NB4 (cell line): Measurements from ENCODE around the gene TEX12.

Experiments used
- MYC ChIP-seq: IDR thresholded peaks from 2 replicates; pipeline ENCODE4 v1.6.1; 2011; ENCODE audit warnings: low read depth, low read length
- POLR2A ChIP-seq: IDR thresholded peaks from 2 replicates; pipeline ENCODE4 v1.6.1; 2011; ENCODE audit warnings: mild to moderate bottlenecking; ENCODE audit not compliant: insufficient read length; ENCODE audit errors: extremely low read depth
- TF ChIP-seq, protein P1 (sequence below): IDR thresholded peaks from one replicate; pipeline ENCODE4 v1.5.1; 2012; ENCODE audit warnings: low read depth, low read length

DNA sequence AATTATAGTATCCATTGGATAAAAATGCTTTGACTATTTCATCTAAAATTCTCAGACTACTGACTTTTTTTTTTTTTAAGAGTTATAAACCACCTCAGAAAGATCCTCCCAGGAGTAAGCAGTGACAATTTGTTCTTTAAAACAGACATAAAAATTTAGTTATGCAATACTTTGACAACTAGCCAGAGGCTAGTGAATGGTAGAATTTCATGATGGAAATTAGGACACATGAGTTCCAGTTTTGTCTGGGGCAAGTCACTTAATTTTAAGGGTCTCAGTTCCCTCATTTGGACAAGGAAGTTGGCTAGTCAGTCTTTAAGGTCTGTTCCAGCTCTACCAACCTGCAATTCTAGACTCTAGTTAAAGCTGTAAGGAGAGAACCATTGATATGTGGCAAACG lies 6.2 kb upstream of the TEX12 start:
- TF ChIP-seq, protein P1, sequence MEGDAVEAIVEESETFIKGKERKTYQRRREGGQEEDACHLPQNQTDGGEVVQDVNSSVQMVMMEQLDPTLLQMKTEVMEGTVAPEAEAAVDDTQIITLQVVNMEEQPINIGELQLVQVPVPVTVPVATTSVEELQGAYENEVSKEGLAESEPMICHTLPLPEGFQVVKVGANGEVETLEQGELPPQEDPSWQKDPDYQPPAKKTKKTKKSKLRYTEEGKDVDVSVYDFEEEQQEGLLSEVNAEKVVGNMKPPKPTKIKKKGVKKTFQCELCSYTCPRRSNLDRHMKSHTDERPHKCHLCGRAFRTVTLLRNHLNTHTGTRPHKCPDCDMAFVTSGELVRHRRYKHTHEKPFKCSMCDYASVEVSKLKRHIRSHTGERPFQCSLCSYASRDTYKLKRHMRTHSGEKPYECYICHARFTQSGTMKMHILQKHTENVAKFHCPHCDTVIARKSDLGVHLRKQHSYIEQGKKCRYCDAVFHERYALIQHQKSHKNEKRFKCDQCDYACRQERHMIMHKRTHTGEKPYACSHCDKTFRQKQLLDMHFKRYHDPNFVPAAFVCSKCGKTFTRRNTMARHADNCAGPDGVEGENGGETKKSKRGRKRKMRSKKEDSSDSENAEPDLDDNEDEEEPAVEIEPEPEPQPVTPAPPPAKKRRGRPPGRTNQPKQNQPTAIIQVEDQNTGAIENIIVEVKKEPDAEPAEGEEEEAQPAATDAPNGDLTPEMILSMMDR = no peak
- TF ChIP-seq POLR2A (no peak), MYC (no peak)
